Activated T-cell treated with anti-CD3 and anti-CD28 coated beads, Interleukin-2, amount 50 U/mL, for 72 hours (primary cell): ENCODE measurements around the gene FALEC. TPM values are rescaled to one million over a fixed set of nuclear protein-coding genes. Genes with fewer than 3 reads are reported as not detected.
"Not testable (repeated sequence)": the region's sequence is repeated elsewhere in the genome, so short reads cannot be mapped to it uniquely, and the experiment has no call there.

ENCODE experiments used
- ATAC-seq, 2 donors: fragments of 150-1000 bp; cut with Tn5 transposase; replicated peaks in 1 of 2; 2 replicates each; pipeline ENCODE4 v1.10.0; 2021; ENCODE audit warnings: moderate library complexity in 2 of 2, mild to moderate bottlenecking in 1 of 2
- DNase-seq, 2 donors: peaks; one replicate each; pipeline ENCODE4 v3.0.0; 2021 to 2022; ENCODE audit warnings: mixed read lengths in 1 of 2
- H3K27ac Mint-ChIP-seq: one replicate; pipeline ENCODE4 v1.8.0; 2022; ENCODE audit warnings: mild to moderate bottlenecking, moderate library complexity, mixed read lengths
- H3K27me3 Mint-ChIP-seq: one replicate; pipeline ENCODE4 v1.8.0; 2022; ENCODE audit warnings: low read depth, mixed read lengths
- H3K36me3 Mint-ChIP-seq, 2 donors: one replicate each; pipeline ENCODE4 v1.8.0; 2022; ENCODE audit warnings: mixed read lengths in 2 of 2, mild to moderate bottlenecking in 1 of 2; ENCODE audit not compliant: insufficient read depth in 2 of 2
- H3K4me1 Mint-ChIP-seq: one replicate; pipeline ENCODE4 v1.8.0; 2022; ENCODE audit warnings: low read depth, mixed read lengths
- H3K4me3 Mint-ChIP-seq, 2 donors: one replicate each; pipeline ENCODE4 v1.8.0; 2022; ENCODE audit warnings: mild to moderate bottlenecking in 2 of 2, mixed read lengths in 2 of 2, moderate library complexity in 2 of 2
- H3K9me3 Mint-ChIP-seq, 2 donors: one replicate each; pipeline ENCODE4 v1.8.0; 2022; ENCODE audit warnings: mixed read lengths in 2 of 2
- total RNA-seq, 2 donors: library from RNA; stranded (reverse); gene quantifications; one replicate each; pipeline ENCODE4 v1.2.3, GENCODE V29; 2022

The FALEC gene
- total RNA-seq, 2 donors from 2014 or later, result 0.79 TPM; not detected in 1

- Mint-ChIP-seq H3K27me3 (no peaks in the 10 kb centered on the region), H3K36me3 (peaks cover 46 to 56% of the 10 kb centered on the region in 2 donors), H3K4me3 (peak overlapping the region; percentile 99), H3K4me1 (peaks cover 39% of the 10 kb centered on the region), H3K9me3 (no peaks in the 10 kb centered on the region), H3K27ac (peak overlapping the region; percentile 99)
- ATAC-seq, result peak; percentile 3 to 10
- DNase-seq, result peak; percentile 51 to 63
These were observed 62.9 kb downstream of the FALEC start for GRCh38 chr1:150578272-150579109.

GRCh38 chr1:150579110-150579944 is 63.8 kb downstream of the FALEC start, which contains the start of gene MCL1:
MCL1 (minus strand) TSS chr1:150579610; CDS start chr1:150579530, 80 bp downstream.
- Mint-ChIP-seq H3K27me3 (no peaks in the 10 kb centered on the region), H3K4me1 (peaks cover 31% of the 10 kb centered on the region), H3K27ac (peak within 1 kb of the TSS; percentile 99), H3K9me3 (no peaks in the 10 kb centered on the region), H3K4me3 (peak within 1 kb of the TSS; percentile 99), H3K36me3 (peaks cover 41 to 48% of the 10 kb centered on the region in 2 donors)
- peak; percentile 93 to 94 for DNase-seq
- peak; percentile 85 for ATAC-seq

- DNase-seq, result no peak
- Mint-ChIP-seq H3K27ac (peak overlapping the region; percentile 72), H3K27me3 (no peaks in the 10 kb centered on the region), H3K9me3 (peaks cover 0 to under 1% of the 10 kb centered on the region in 2 donors), H3K4me1 (peaks cover 26% of the 10 kb centered on the region), H3K4me3 (peak overlapping the region; percentile 90 to 99), H3K36me3 (peaks cover 34 to 40% of the 10 kb centered on the region in 2 donors)
- no peak for ATAC-seq
These were observed 64.5 kb downstream of the FALEC start for GRCh38 chr1:150579945-150580642.

- not testable (repeated sequence) for H3K9me3 Mint-ChIP-seq, H3K27me3 Mint-ChIP-seq, DNase-seq, ATAC-seq
- H3K4me3 Mint-ChIP-seq, result peak overlapping the region; percentile 90 to 99
- H3K36me3 Mint-ChIP-seq, result peaks cover 29 to 33% of the 10 kb centered on the region in 2 donors
- peaks cover 17% of the 10 kb centered on the region for H3K4me1 Mint-ChIP-seq
- H3K27ac Mint-ChIP-seq, result peak overlapping the region; percentile 72
These were observed 65.4 kb downstream of the FALEC start for GRCh38 chr1:150580966-150581365.

- H3K36me3 Mint-ChIP-seq, result peaks cover 24 to 28% of the 10 kb centered on the region in 2 donors
- not testable (repeated sequence) for H3K9me3 Mint-ChIP-seq, ATAC-seq, H3K27ac Mint-ChIP-seq, DNase-seq, H3K4me3 Mint-ChIP-seq, H3K27me3 Mint-ChIP-seq
- H3K4me1 Mint-ChIP-seq, result peaks cover 14% of the 10 kb centered on the region
These were observed 65.9 kb downstream of the FALEC start for GRCh38 chr1:150581437-150581836.

- ATAC-seq, H3K4me3 Mint-ChIP-seq, H3K27me3 Mint-ChIP-seq, H3K9me3 Mint-ChIP-seq, DNase-seq: not testable (repeated sequence)
- Mint-ChIP-seq H3K36me3 (peaks cover 20 to 23% of the 10 kb centered on the region in 2 donors), H3K27ac (peak overlapping the region; percentile 80), H3K4me1 (peaks cover 14% of the 10 kb centered on the region)
These were observed 66.4 kb downstream of the FALEC start for GRCh38 chr1:150581962-150582361.

GRCh38 chr1:150582371-150582770 is 66.8 kb downstream of the FALEC start:
- ATAC-seq, result no peak
- H3K4me3 Mint-ChIP-seq, result no peak overlapping the region
- no peaks in the 10 kb centered on the region for H3K27me3 Mint-ChIP-seq
- peaks cover 0 to 1% of the 10 kb centered on the region in 2 donors for H3K9me3 Mint-ChIP-seq
- peaks cover 16 to 19% of the 10 kb centered on the region in 2 donors for H3K36me3 Mint-ChIP-seq
- no peak for DNase-seq
- H3K4me1 Mint-ChIP-seq, result peaks cover 14% of the 10 kb centered on the region
- H3K27ac Mint-ChIP-seq, result peak overlapping the region; percentile 80

Other genes with a start within 250 kb of the FALEC start
- gene APH1A, start 246.7 kb upstream of the FALEC start, total RNA-seq, result 100 to 1,000 TPM; 128 to 129 TPM
- 1 to 10 TPM; 1.9 to 2.8 TPM for gene C1orf54, start 243.0 kb upstream of the FALEC start, total RNA-seq
- gene CIART, start 233.2 kb upstream of the FALEC start, total RNA-seq, result 1 to 10 TPM; 1.6 to 2.4 TPM
- 10 to 100 TPM; 74.8 to 84.2 TPM for gene MRPS21, start 221.9 kb upstream of the FALEC start, total RNA-seq
- 10 to 100 TPM; 83.9 to 88.5 TPM for gene PRPF3, start 194.2 kb upstream of the FALEC start, total RNA-seq
- gene RPRD2, start 151.6 kb upstream of the FALEC start, total RNA-seq, result 10 to 100 TPM; 31.9 to 32.7 TPM
- 10 to 100 TPM; 49.8 to 66.4 TPM for gene TARS2, start 28.3 kb upstream of the FALEC start, total RNA-seq
- 1 to 10 TPM; 1.3 to 1.5 TPM for gene ECM1, start 7.6 kb upstream of the FALEC start, total RNA-seq
- 1 to 10 TPM in 1 of 2 donors, under 1 TPM in 1; 0.86 to 2.6 TPM for gene ADAMTSL4, start 33.7 kb downstream of the FALEC start, total RNA-seq
- 100 to 1,000 TPM; 373 to 495 TPM for gene MCL1, start 63.9 kb downstream of the FALEC start, total RNA-seq
- gene ENSA, start 113.9 kb downstream of the FALEC start, total RNA-seq, result 100 to 1,000 TPM; 178 to 203 TPM
- gene GOLPH3L, start 181.4 kb downstream of the FALEC start, total RNA-seq, result 10 to 100 TPM; 32.0 to 32.3 TPM
- gene HORMAD1, start 205.1 kb downstream of the FALEC start, total RNA-seq, result under 1 TPM in 1 of 2 donors, not detected in 1; 0.19 TPM